Right ventricle myocardium inferior (tissue), 1 donor: ENCODE data around the gene TASL. TPM values are rescaled to one million over a fixed set of nuclear protein-coding genes. Genes with fewer than 3 reads are reported as not detected.

ENCODE experiments used
- total RNA-seq: library from RNA; stranded (reverse); fragmentation: NEBNext Ultra II Directional; extraction: Animal tissue kit (Norgen Biotek cat#: 25700); gene quantifications from one replicate; pipeline ENCODE4 v1.2.1, GENCODE V29; 2021
- donor health status: DM: no; HTN: yes; CAD: no; lungs with severe emphysema.

The TASL gene
- total RNA-seq, 1 donor from 2014 or later, result 0.68 TPM

Other genes starting within 250 kb of the TASL start
- gene GK, start 75.7 kb upstream of the TASL start, total RNA-seq, result 10.2 TPM